GM12864 (cell line): ENCODE results near the gene SMAD5.

Experiments used
- DNase-seq: peaks from one replicate; pipeline ENCODE4 v3.0.0-alpha.2; 2011; ENCODE audit warnings: low read depth
- H3K4me3 ChIP-seq: 2 replicates; pipeline ENCODE4 v1.5.1; 2011; ENCODE audit warnings: mild to moderate bottlenecking, low read depth, low read length, control low read depth
- TF ChIP-seq, protein P1 (sequence below): IDR thresholded peaks from 2 replicates; pipeline ENCODE4 v1.5.1; 2011; ENCODE audit warnings: low read depth, mild to moderate bottlenecking, moderate library complexity, low read length, control low read depth, inconsistent platforms; ENCODE audit errors: missing control alignments

The SMAD5 gene

DNA sequence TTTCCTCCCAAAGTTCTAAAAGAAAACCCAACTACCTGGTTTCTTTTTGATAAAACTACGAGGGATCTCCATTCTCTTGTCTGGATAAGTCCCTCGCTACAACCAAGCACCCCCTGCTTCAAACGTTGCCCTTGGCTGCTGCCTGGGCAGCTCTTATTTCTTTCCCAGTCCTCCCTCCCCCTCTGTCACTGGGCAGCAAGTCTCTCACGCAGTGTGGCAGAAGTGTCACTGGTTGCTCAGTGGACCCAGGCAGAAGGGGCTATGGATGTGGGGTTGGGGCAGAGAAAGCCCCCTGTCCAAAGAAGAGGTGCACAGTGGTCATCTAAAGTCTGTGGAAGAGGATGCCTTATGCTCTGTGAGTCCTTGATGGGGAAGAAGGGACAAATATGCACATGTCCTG is 67.5 kb downstream of the SMAD5 start:
- no peak for DNase-seq
- H3K4me3 ChIP-seq = no peak overlapping the region
- TF ChIP-seq, protein P1, sequence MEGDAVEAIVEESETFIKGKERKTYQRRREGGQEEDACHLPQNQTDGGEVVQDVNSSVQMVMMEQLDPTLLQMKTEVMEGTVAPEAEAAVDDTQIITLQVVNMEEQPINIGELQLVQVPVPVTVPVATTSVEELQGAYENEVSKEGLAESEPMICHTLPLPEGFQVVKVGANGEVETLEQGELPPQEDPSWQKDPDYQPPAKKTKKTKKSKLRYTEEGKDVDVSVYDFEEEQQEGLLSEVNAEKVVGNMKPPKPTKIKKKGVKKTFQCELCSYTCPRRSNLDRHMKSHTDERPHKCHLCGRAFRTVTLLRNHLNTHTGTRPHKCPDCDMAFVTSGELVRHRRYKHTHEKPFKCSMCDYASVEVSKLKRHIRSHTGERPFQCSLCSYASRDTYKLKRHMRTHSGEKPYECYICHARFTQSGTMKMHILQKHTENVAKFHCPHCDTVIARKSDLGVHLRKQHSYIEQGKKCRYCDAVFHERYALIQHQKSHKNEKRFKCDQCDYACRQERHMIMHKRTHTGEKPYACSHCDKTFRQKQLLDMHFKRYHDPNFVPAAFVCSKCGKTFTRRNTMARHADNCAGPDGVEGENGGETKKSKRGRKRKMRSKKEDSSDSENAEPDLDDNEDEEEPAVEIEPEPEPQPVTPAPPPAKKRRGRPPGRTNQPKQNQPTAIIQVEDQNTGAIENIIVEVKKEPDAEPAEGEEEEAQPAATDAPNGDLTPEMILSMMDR = no peak

GRCh38 chr5:136200761-136201160 is 68.1 kb downstream of the SMAD5 start:
- TF ChIP-seq, protein P1 = no peak
- DNase-seq = no peak
- H3K4me3 ChIP-seq = no peak overlapping the region

GRCh38 chr5:136201870-136202269 is 69.2 kb downstream of the SMAD5 start:
- TF ChIP-seq, protein P1 = no peak
- no peak for DNase-seq
- no peak overlapping the region for H3K4me3 ChIP-seq

DNA sequence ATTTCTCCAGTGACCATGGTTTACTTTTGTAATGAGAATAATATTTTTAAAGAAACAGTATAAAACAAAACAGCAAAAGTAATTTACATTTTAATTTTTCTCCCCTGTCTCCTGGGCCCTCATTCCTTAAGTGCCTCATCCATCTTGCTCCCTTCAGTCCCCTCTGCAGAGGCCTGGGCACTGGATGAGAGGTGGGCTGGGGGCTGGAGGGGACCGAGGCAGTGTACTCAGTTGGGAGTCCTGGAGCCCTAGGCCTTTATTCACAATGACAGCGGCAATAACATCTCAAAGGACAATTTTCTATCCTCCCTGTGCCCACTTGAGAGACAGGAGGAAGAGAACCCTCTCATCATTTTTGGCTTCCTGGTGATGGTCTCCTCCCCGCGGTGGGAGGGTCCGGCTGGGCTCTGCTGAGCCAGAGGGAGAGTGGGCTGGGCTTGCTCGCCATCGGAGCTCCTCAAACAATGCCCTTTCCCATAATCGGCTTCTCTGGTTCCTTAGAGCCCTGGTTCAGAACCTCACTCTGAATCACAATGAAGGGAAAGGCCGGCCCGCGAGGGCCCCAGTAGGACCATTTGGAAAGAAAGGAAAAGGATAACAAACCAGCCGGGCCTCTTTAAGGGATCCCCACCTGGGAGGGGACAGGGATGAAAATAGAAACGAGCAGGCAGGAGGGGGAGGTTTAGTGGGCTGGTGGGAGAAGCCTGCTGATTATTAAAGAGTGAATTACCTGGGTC is 70.0 kb downstream of the SMAD5 start:
- no peak overlapping the region for H3K4me3 ChIP-seq
- TF ChIP-seq, protein P1 = no peak
- DNase-seq = no peak

GRCh38 chr5:136203303-136203922 is 70.8 kb downstream of the SMAD5 start:
- TF ChIP-seq, protein P1 = no peak
- H3K4me3 ChIP-seq = no peak overlapping the region
- DNase-seq = no peak

DNA sequence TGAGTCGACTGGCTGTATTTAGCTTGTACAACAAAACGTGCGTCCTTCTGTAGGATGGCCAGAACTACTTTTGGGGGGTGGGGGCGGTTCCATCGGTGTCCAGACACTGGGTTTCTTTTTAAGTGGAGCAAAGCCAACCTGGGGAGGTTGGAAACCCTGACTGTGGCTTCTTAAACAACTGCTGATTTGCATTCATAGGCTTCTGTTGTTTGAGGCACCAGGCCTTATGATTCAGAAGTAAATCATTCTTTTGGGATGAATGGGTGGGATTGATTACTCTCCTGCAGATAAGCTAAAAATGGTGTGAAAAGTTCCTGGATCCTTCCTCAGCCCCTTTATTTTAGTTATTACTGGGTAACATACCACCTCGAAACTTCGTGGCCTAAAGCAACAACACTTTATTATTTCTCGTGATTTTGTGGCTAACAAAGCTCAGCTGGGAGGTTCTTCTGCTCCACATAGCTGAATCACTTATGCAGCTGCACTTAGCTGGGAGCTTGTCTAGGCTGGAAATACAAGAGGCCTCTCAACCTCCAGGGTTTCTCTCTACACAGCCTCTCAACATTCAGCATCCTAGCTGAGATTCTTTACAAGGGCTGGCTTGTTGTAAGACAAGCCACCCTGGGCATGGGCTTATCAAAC is 72.5 kb downstream of the SMAD5 start:
- H3K4me3 ChIP-seq = no peak overlapping the region
- DNase-seq = no peak
- TF ChIP-seq, protein P1 = no peak
